HEK293 (cell line): ENCODE data around the gene KIAA1671.

Experiments
- CTCF ChIA-PET: fragments of 350-600 bp; formaldehyde crosslinking; extraction: SDS; loops from one replicate; lab custom pipeline; 2021; ENCODE audit warnings: antibody characterized with exemption; lab: Yijun Ruan, JAX
- POLR2A ChIA-PET: fragments of 300-600 bp; formaldehyde crosslinking; extraction: SDS; loops from one replicate; lab custom pipeline; 2020; ENCODE audit warnings: antibody characterized with exemption, inconsistent platforms; lab: Yijun Ruan, JAX
- H3K27ac ChIP-seq: fragments of 200-500 bp; sonication (Bioruptor generic); 2 replicates; pipeline ENCODE4 v1.5.1; 2014; ENCODE audit warnings: low read depth, low read length, control low read depth, inconsistent platforms; ENCODE audit errors: extremely low read depth
- H3K36me3 ChIP-seq, 2 experiments: fragments of 200-500 bp in 1 of 2; sonication (Bioruptor generic) in 1 of 2; 1 replicate in 1 of 2; 2 replicates in 1 of 2; pipeline ENCODE4 v1.5.1; 2014 to 2017; ENCODE audit warnings: inconsistent platforms in 2 of 2, low read length in 2 of 2; ENCODE audit not compliant: control insufficient read depth in 2 of 2, insufficient read depth in 1 of 2
- H3K4me1 ChIP-seq: fragments of 200-500 bp; sonication (Bioruptor generic); 2 replicates; pipeline ENCODE4 v1.5.1; 2014; ENCODE audit warnings: mild to moderate bottlenecking, low read length, inconsistent platforms; ENCODE audit not compliant: control insufficient read depth, insufficient read depth
- H3K4me3 ChIP-seq: 2 replicates; pipeline ENCODE4 v1.5.1; 2011; ENCODE audit warnings: low read depth, mild to moderate bottlenecking, control low read depth, low read length, moderate library complexity
- H3K9me3 ChIP-seq: fragments of 200-500 bp; sonication (Bioruptor generic); 2 replicates; pipeline ENCODE4 v1.5.1; 2014; ENCODE audit warnings: low read depth, low read length, inconsistent platforms; ENCODE audit not compliant: control insufficient read depth, insufficient read depth
- HOXC10 ChIP-seq: sonication (generic); formaldehyde crosslinking; IDR thresholded peaks from 2 replicates; pipeline ENCODE4 v1.8.1; 2023; ENCODE audit warnings: mild to moderate bottlenecking, missing genetic modification reagents
- IKZF3 ChIP-seq: fragments of 450-650 bp; IDR thresholded peaks from 2 replicates; pipeline ENCODE4 v1.5.0; 2018; ENCODE audit warnings: missing biosample characterization, mild to moderate bottlenecking, missing genetic modification characterization, moderate library complexity
- KLF10 ChIP-seq: fragments of 450-650 bp; IDR thresholded peaks from 2 replicates; pipeline ENCODE4 v1.5.1; 2018; ENCODE audit warnings: missing biosample characterization, mild to moderate bottlenecking, missing genetic modification characterization
- KLF8 ChIP-seq: fragments of 450-650 bp; formaldehyde crosslinking; IDR thresholded peaks from 2 replicates; pipeline ENCODE4 v1.5.1; 2016; ENCODE audit warnings: missing biosample characterization, missing genetic modification characterization
- SP2 ChIP-seq: fragments of 450-650 bp; formaldehyde crosslinking; IDR thresholded peaks from 2 replicates; pipeline ENCODE4 v1.5.1; 2016; ENCODE audit warnings: missing biosample characterization, missing genetic modification characterization
- SP7 ChIP-seq: fragments of 450-650 bp; formaldehyde crosslinking; IDR thresholded peaks from 2 replicates; pipeline ENCODE4 v1.5.1; 2016; ENCODE audit warnings: missing biosample characterization, missing genetic modification characterization
- TRIM28 ChIP-seq: IDR thresholded peaks from 2 replicates; pipeline ENCODE4 v1.6.1; 2011; ENCODE audit warnings: low read length, control low read depth, borderline replicate concordance
- ZBTB17 ChIP-seq: fragments of 450-650 bp; formaldehyde crosslinking; IDR thresholded peaks from 2 replicates; pipeline ENCODE4 v1.5.1; 2016; ENCODE audit warnings: missing biosample characterization, missing genetic modification characterization
- ZBTB8A ChIP-seq: fragments of 450-650 bp; formaldehyde crosslinking; IDR thresholded peaks from 2 replicates; pipeline ENCODE4 v1.5.1; 2016; ENCODE audit warnings: missing biosample characterization, missing genetic modification characterization
- ZFP3 ChIP-seq: fragments of 450-650 bp; formaldehyde crosslinking; IDR thresholded peaks from 2 replicates; pipeline ENCODE4 v1.5.1; 2016; ENCODE audit warnings: low read depth, missing biosample characterization, missing genetic modification characterization
- ZFP69B ChIP-seq: fragments of 450-650 bp; formaldehyde crosslinking; IDR thresholded peaks from 2 replicates; pipeline ENCODE4 v1.5.1; 2016; ENCODE audit warnings: missing biosample characterization, missing genetic modification characterization
- ZNF223 ChIP-seq: fragments of 450-650 bp; formaldehyde crosslinking; IDR thresholded peaks from 2 replicates; pipeline ENCODE4 v1.5.1; 2016; ENCODE audit warnings: missing biosample characterization, missing genetic modification characterization
- ZNF24 ChIP-seq: fragments of 450-650 bp; formaldehyde crosslinking; IDR thresholded peaks from 2 replicates; pipeline ENCODE4 v1.5.1; 2016; ENCODE audit warnings: missing biosample characterization, missing genetic modification characterization
- ZNF404 ChIP-seq: fragments of 450-650 bp; formaldehyde crosslinking; IDR thresholded peaks from 2 replicates; pipeline ENCODE4 v1.5.1; 2017; ENCODE audit warnings: missing biosample characterization, missing genetic modification characterization
- ZNF433 ChIP-seq: fragments of 450-650 bp; formaldehyde crosslinking; IDR thresholded peaks from 2 replicates; pipeline ENCODE4 v1.5.1; 2016; ENCODE audit warnings: missing biosample characterization, missing genetic modification characterization, low read depth
- ZNF473 ChIP-seq: fragments of 450-650 bp; formaldehyde crosslinking; IDR thresholded peaks from 2 replicates; pipeline ENCODE4 v1.5.1; 2017; ENCODE audit warnings: missing biosample characterization, missing genetic modification characterization
- ZNF521 ChIP-seq: fragments of 450-650 bp; formaldehyde crosslinking; IDR thresholded peaks from 2 replicates; pipeline ENCODE4 v1.5.1; 2017; ENCODE audit warnings: missing biosample characterization, mild to moderate bottlenecking, missing genetic modification characterization
- ZNF560 ChIP-seq: fragments of 450-650 bp; formaldehyde crosslinking; IDR thresholded peaks from 2 replicates; pipeline ENCODE4 v1.5.1; 2017; ENCODE audit warnings: missing biosample characterization, missing genetic modification characterization, borderline replicate concordance
- ZNF561 ChIP-seq: fragments of 450-650 bp; IDR thresholded peaks from 2 replicates; pipeline ENCODE4 v1.5.1; 2018; ENCODE audit warnings: missing biosample characterization, missing genetic modification characterization, borderline replicate concordance
- ZNF610 ChIP-seq: fragments of 450-650 bp; formaldehyde crosslinking; IDR thresholded peaks from 2 replicates; pipeline ENCODE4 v1.5.1; 2016; ENCODE audit warnings: missing biosample characterization, missing genetic modification characterization, borderline replicate concordance
- ZNF621 ChIP-seq: fragments of 450-650 bp; formaldehyde crosslinking; IDR thresholded peaks from 2 replicates; pipeline ENCODE4 v1.5.1; 2017; ENCODE audit warnings: missing biosample characterization, missing genetic modification characterization
- ZNF670 ChIP-seq: fragments of 450-650 bp; formaldehyde crosslinking; IDR thresholded peaks from 2 replicates; pipeline ENCODE4 v1.5.1; 2016; ENCODE audit warnings: missing biosample characterization, missing genetic modification characterization, low read depth
- ZNF768 ChIP-seq: fragments of 450-650 bp; formaldehyde crosslinking; IDR thresholded peaks from 2 replicates; pipeline ENCODE4 v1.5.1; 2018; ENCODE audit warnings: missing biosample characterization, mild to moderate bottlenecking, missing genetic modification characterization
- ZNF792 ChIP-seq: fragments of 450-650 bp; formaldehyde crosslinking; IDR thresholded peaks from 2 replicates; pipeline ENCODE4 v1.5.1; 2016; ENCODE audit warnings: missing biosample characterization, missing genetic modification characterization
- ZNF830 ChIP-seq: fragments of 450-650 bp; IDR thresholded peaks from 2 replicates; pipeline ENCODE4 v1.5.0; 2018; ENCODE audit warnings: missing biosample characterization, missing genetic modification characterization, low read depth, mild to moderate bottlenecking, moderate library complexity
- TF ChIP-seq, protein P1 (sequence below): fragments of 450-650 bp; formaldehyde crosslinking; IDR thresholded peaks from 2 replicates; pipeline ENCODE4 v1.5.1; 2016; ENCODE audit warnings: missing biosample characterization, missing genetic modification characterization
- TF ChIP-seq, protein P2 (sequence below): fragments of 450-650 bp; formaldehyde crosslinking; IDR thresholded peaks from 2 replicates; pipeline ENCODE4 v1.5.1; 2016; ENCODE audit warnings: missing biosample characterization, missing genetic modification characterization, low read depth
- TF ChIP-seq, protein P3 (sequence below): fragments of 450-650 bp; formaldehyde crosslinking; IDR thresholded peaks from 2 replicates; pipeline ENCODE4; 2016; ENCODE audit warnings: missing biosample characterization, missing genetic modification characterization

Gene KIAA1671

DNA sequence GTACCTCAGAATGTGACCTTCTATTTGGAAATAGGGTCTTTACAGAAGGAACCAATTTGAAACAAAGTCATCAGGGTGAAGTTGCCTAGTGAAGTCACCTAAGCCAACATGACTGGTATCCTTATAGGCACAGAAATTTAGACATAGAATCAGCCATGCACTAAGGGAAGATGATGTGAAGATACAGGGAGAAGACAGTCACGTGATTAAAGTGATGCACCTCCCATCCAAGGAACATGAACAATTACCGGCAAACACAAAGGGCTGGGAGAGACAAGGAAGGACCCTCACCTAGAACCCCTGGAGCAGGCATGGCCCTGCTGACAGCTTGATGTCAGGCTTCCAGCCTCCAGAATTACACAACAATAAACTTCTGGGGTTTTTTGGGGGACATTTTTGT is 263.7 kb downstream of the KIAA1671 start:
- POLR2A ChIA-PET: no interaction called here
- Histone ChIP-seq H3K4me1 (no peaks in the 10 kb centered on the region), H3K4me3 (no peak overlapping the region), H3K27ac (no peak overlapping the region)
- CTCF ChIA-PET: interaction anchor here (0.8 to 3.2 kb wide), 3 partner anchors 11 to 413 kb away, joined by 3 to 16 read pairs (median 3); no protein-coding TSS in a partner anchor
- TF ChIP-seq ZNF473 (tag by site-specific recombination) (no peak), SP2 (tag by site-specific recombination) (no peak), HOXC10 (no peak), ZNF223 (tag by site-specific recombination) (no peak), ZNF621 (tag by site-specific recombination) (no peak), ZNF521 (tag by site-specific recombination) (no peak), ZBTB8A (tag by site-specific recombination) (no peak), ZNF830 (tag by site-specific recombination) (no peak), ZNF670 (tag by site-specific recombination) (no peak), IKZF3 (tag by site-specific recombination) (no peak)
- TF ChIP-seq, protein P1, sequence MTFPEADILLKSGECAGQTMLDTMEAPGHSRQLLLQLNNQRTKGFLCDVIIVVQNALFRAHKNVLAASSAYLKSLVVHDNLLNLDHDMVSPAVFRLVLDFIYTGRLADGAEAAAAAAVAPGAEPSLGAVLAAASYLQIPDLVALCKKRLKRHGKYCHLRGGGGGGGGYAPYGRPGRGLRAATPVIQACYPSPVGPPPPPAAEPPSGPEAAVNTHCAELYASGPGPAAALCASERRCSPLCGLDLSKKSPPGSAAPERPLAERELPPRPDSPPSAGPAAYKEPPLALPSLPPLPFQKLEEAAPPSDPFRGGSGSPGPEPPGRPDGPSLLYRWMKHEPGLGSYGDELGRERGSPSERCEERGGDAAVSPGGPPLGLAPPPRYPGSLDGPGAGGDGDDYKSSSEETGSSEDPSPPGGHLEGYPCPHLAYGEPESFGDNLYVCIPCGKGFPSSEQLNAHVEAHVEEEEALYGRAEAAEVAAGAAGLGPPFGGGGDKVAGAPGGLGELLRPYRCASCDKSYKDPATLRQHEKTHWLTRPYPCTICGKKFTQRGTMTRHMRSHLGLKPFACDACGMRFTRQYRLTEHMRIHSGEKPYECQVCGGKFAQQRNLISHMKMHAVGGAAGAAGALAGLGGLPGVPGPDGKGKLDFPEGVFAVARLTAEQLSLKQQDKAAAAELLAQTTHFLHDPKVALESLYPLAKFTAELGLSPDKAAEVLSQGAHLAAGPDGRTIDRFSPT (tag by site-specific recombination): no peak
- TF ChIP-seq, all 188 proteins: peak for 0
- Histone ChIP-seq H3K36me3 (no peaks in the 10 kb centered on the region), H3K9me3 (no peaks in the 10 kb centered on the region; the same call in 1 of the 2 replicates)

DNA sequence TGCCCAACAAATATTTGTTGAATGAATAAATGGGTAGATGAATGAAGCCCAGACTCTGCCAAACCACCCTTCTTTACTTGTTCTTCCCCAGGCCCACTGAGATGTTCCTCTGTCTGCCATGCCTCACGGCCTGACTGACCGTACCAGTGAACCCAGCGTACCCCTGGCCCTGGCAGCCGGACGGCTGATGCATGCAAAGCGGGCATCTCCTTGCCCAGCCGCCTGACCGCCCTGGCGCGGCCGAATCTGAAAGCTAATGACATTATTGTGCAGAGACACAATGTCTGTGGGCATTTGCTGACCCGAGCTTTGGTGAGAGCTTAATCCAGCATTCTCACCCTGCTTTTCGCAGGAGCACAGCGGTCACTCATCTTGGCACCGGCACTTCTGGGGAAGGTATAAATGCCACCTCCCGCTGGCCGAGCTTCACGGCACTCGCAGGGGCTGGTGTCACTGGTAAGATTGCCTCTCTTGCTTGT is 266.7 kb downstream of the KIAA1671 start, which contains the start of gene CRYBB2:
Gene CRYBB2 (plus strand): TSS at position 429 of the 479 bp plus-strand sequence. CDS start 1,791 bp downstream, outside the sequence.
- ChIA-PET CTCF (interaction anchor here (1.5 kb wide), 1 partner anchor 17 kb away, joined by 5 read pairs; no protein-coding TSS in a partner anchor), POLR2A (interaction anchor here (0.7 kb wide), 1 partner anchor 1518 kb away, joined by 6 read pairs; no protein-coding TSS in a partner anchor)
- Histone ChIP-seq H3K27ac (no peak within 1 kb of the TSS), H3K4me3 (no peak within 1 kb of the TSS), H3K4me1 (no peaks in the 10 kb centered on the region), H3K36me3 (no peaks in the 10 kb centered on the region), H3K9me3 (no peaks in the 10 kb centered on the region; the same call in 1 of the 2 replicates)
- TF ChIP-seq TRIM28: no peak
- TF ChIP-seq ZNF404: no peak
- no peak for TF ChIP-seq ZNF24 (tag by site-specific recombination)
- no peak for TF ChIP-seq ZNF433
- no peak for TF ChIP-seq ZBTB17 (tag by site-specific recombination)
- no peak for TF ChIP-seq ZNF610
- no peak for TF ChIP-seq KLF8 (tag by site-specific recombination)
- no peak for TF ChIP-seq ZNF521 (tag by site-specific recombination)
- TF ChIP-seq SP7 (tag by site-specific recombination): no peak
- no peak for TF ChIP-seq KLF10
- TF ChIP-seq, protein P2, sequence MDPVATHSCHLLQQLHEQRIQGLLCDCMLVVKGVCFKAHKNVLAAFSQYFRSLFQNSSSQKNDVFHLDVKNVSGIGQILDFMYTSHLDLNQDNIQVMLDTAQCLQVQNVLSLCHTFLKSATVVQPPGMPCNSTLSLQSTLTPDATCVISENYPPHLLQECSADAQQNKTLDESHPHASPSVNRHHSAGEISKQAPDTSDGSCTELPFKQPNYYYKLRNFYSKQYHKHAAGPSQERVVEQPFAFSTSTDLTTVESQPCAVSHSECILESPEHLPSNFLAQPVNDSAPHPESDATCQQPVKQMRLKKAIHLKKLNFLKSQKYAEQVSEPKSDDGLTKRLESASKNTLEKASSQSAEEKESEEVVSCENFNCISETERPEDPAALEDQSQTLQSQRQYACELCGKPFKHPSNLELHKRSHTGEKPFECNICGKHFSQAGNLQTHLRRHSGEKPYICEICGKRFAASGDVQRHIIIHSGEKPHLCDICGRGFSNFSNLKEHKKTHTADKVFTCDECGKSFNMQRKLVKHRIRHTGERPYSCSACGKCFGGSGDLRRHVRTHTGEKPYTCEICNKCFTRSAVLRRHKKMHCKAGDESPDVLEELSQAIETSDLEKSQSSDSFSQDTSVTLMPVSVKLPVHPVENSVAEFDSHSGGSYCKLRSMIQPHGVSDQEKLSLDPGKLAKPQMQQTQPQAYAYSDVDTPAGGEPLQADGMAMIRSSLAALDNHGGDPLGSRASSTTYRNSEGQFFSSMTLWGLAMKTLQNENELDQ (tag by site-specific recombination): no peak
- no peak for TF ChIP-seq ZNF768 (tag by site-specific recombination)
- TF ChIP-seq ZNF561 (tag by site-specific recombination): no peak
- TF ChIP-seq ZNF830 (tag by site-specific recombination): no peak
- TF ChIP-seq ZNF792 (tag by site-specific recombination): no peak
- no peak for TF ChIP-seq ZFP3 (tag by site-specific recombination)
- TF ChIP-seq, protein P3, sequence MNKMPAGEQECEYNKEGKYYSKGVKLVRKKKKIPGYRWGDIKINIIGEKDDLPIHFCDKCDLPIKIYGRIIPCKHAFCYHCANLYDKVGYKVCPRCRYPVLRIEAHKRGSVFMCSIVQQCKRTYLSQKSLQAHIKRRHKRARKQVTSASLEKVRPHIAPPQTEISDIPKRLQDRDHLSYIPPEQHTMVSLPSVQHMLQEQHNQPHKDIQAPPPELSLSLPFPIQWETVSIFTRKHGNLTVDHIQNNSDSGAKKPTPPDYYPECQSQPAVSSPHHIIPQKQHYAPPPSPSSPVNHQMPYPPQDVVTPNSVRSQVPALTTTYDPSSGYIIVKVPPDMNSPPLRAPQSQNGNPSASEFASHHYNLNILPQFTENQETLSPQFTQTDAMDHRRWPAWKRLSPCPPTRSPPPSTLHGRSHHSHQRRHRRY (tag by site-specific recombination): no peak
- no peak for TF ChIP-seq ZFP69B (tag by site-specific recombination)
- no peak for TF ChIP-seq ZNF560 (tag by site-specific recombination)
